Activated T-cell treated with anti-CD3 and anti-CD28 coated beads, Interleukin-2, amount 50 U/mL, for 72 hours (primary cell): Measurements from ENCODE around the gene OR5AK2. TPM values are rescaled to one million over a fixed set of nuclear protein-coding genes. Genes with fewer than 3 reads are reported as not detected.
"Not testable (repeated sequence)": the region's sequence is repeated elsewhere in the genome, so short reads cannot be mapped to it uniquely, and the experiment has no call there.

Experiments used
- ATAC-seq, 2 donors: fragments of 150-1000 bp; cut with Tn5 transposase; replicated peaks in 1 of 2; 2 replicates each; pipeline ENCODE4 v1.10.0; 2021; ENCODE audit warnings: moderate library complexity in 2 of 2, mild to moderate bottlenecking in 1 of 2
- DNase-seq, 2 donors: peaks; one replicate each; pipeline ENCODE4 v3.0.0; 2021 to 2022; ENCODE audit warnings: mixed read lengths in 1 of 2
- H3K27ac Mint-ChIP-seq: one replicate; pipeline ENCODE4 v1.8.0; 2022; ENCODE audit warnings: mild to moderate bottlenecking, moderate library complexity, mixed read lengths
- H3K27me3 Mint-ChIP-seq: one replicate; pipeline ENCODE4 v1.8.0; 2022; ENCODE audit warnings: low read depth, mixed read lengths
- H3K36me3 Mint-ChIP-seq, 2 donors: one replicate each; pipeline ENCODE4 v1.8.0; 2022; ENCODE audit warnings: mixed read lengths in 2 of 2, mild to moderate bottlenecking in 1 of 2; ENCODE audit not compliant: insufficient read depth in 2 of 2
- H3K4me1 Mint-ChIP-seq: one replicate; pipeline ENCODE4 v1.8.0; 2022; ENCODE audit warnings: low read depth, mixed read lengths
- H3K4me3 Mint-ChIP-seq, 2 donors: one replicate each; pipeline ENCODE4 v1.8.0; 2022; ENCODE audit warnings: mild to moderate bottlenecking in 2 of 2, mixed read lengths in 2 of 2, moderate library complexity in 2 of 2
- H3K9me3 Mint-ChIP-seq, 2 donors: one replicate each; pipeline ENCODE4 v1.8.0; 2022; ENCODE audit warnings: mixed read lengths in 2 of 2
- total RNA-seq, 2 donors: library from RNA; stranded (reverse); gene quantifications; one replicate each; pipeline ENCODE4 v1.2.3, GENCODE V29; 2022

OR5AK2 gene, protein sequence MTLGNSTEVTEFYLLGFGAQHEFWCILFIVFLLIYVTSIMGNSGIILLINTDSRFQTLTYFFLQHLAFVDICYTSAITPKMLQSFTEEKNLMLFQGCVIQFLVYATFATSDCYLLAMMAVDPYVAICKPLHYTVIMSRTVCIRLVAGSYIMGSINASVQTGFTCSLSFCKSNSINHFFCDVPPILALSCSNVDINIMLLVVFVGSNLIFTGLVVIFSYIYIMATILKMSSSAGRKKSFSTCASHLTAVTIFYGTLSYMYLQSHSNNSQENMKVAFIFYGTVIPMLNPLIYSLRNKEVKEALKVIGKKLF
- total RNA-seq, result not detected

DNA sequence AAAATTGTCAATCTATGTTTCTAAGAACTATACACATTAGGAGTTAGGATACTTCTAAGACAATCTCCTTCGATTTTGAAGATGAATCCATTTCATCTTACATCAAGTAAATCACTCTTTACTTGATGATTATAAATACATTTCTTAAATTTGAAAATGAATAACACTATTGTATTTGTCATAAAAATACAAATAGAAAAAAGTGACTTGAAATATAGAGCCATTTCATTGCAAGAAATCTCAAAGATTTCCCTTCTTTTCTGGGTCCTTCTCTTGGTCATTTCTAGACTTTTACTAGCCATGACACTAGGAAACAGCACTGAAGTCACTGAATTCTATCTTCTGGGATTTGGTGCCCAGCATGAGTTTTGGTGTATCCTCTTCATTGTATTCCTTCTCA is at the start of gene OR5AK2:
OR5AK2 (plus strand) TSS at position 301 of the 400 bp plus-strand sequence; CDS start at position 301, 0 bp downstream.
- H3K27ac Mint-ChIP-seq, result no peak within 1 kb of the TSS
- no peaks in the 10 kb centered on the region for H3K4me1 Mint-ChIP-seq
- peaks cover 0 to 2% of the 10 kb centered on the region in 2 donors for H3K36me3 Mint-ChIP-seq
- H3K27me3 Mint-ChIP-seq, result no peaks in the 10 kb centered on the region
- no peak for DNase-seq
- ATAC-seq, result no peak
- no peak within 1 kb of the TSS for H3K4me3 Mint-ChIP-seq
- H3K9me3 Mint-ChIP-seq, result peaks cover 3 to 10% of the 10 kb centered on the region in 2 donors

DNA sequence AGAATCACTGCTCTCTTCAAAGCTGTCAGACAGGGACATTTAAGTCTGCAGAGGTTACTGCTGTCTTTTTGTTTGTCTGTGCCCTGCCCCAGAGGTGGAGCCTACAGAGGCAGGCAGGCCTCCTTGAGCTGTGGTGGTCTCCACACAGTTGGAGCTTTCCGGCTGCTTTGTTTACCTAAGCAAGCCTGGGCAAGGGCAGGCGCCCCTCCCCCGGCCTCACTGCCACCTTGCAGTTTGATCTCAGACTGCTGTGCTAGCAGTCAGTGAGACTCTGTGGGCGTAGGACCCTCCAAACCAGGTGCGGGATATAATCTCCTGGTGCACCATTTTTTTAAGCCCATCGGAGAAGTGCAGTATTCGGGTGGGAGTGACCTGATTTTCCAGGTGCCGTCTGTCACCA is 43.2 kb upstream of the OR5AK2 start:
- not testable (repeated sequence) for H3K9me3 Mint-ChIP-seq, H3K27me3 Mint-ChIP-seq, DNase-seq, H3K27ac Mint-ChIP-seq, H3K4me1 Mint-ChIP-seq, H3K4me3 Mint-ChIP-seq, ATAC-seq, H3K36me3 Mint-ChIP-seq

DNA sequence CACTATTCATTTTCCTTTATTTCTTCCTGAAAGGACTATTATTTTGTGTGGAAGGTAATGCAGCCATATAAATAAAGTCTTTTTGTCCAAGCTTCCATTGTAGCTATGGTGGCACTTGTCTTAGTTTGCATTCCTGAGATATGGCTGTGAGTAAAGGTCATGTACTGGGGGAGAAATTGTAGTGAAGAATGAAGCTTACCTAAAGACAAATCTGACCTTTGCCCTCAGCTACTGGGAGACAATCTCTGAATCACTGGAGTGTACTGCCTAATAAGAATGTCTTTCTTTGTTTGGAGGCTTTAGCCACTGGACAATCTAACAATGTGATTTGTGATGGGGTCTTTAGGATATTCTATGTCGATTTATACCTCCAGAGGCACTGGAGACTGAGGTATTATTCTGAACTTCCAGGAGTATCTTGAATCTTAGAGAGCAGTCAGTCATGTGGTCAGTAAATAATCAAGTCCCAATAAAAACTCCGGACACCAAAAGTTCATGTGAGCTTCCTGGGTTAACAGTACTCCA is 39.7 kb upstream of the OR5AK2 start:
- H3K36me3 Mint-ChIP-seq, result peaks cover 0 to 1% of the 10 kb centered on the region in 2 donors
- DNase-seq (no peak), ATAC-seq (no peak)
- no peak overlapping the region for H3K4me3 Mint-ChIP-seq
- H3K4me1 Mint-ChIP-seq, result no peaks in the 10 kb centered on the region
- H3K27ac Mint-ChIP-seq, result no peak overlapping the region
- H3K9me3 Mint-ChIP-seq, result peaks cover 7 to 12% of the 10 kb centered on the region in 2 donors
- no peaks in the 10 kb centered on the region for H3K27me3 Mint-ChIP-seq

DNA sequence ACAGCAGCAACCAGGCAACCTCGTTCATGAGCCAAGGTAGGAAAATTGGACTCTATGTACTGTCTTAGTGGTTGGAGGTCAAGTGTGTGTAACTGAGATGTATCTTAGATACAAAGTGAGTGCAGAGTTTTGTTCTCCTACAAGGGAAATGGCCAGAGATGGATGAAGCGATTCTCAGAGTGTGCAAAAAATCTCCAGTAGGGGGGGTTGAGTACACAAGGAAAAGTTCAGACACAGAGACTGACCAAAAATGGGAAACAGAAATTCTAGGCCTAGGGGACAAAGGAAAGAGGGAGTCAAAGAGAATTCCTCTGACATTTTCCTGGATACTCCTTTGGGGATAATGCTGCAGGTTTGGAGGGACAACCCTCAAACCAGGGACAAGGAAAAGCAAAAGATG is 38.2 kb upstream of the OR5AK2 start:
- no peak overlapping the region for H3K4me3 Mint-ChIP-seq
- ATAC-seq (no peak), DNase-seq (no peak)
- no peak overlapping the region for H3K27ac Mint-ChIP-seq
- H3K27me3 Mint-ChIP-seq, result no peaks in the 10 kb centered on the region
- H3K4me1 Mint-ChIP-seq, result no peaks in the 10 kb centered on the region
- peaks cover 9 to 13% of the 10 kb centered on the region in 2 donors for H3K9me3 Mint-ChIP-seq
- H3K36me3 Mint-ChIP-seq, result peaks cover 0 to 1% of the 10 kb centered on the region in 2 donors

DNA sequence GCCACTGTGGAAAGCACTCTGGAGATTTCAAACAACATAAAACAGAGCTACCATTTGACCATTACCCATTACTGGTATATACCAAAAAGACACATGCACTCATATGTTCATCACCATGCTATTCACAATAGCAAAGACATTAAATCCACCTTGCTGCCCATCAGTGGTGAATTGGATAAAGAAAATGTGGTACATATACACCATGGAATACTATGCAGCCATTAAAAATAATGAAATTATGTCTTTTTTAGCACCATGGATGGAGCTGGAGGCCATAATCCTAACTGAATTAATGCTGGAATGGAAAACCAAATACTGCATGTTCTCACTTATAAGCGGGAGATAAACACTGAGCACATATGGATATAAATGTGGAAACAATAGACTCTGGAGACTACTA is 34.8 kb upstream of the OR5AK2 start:
- H3K4me3 Mint-ChIP-seq, ATAC-seq: not testable (repeated sequence)

DNA sequence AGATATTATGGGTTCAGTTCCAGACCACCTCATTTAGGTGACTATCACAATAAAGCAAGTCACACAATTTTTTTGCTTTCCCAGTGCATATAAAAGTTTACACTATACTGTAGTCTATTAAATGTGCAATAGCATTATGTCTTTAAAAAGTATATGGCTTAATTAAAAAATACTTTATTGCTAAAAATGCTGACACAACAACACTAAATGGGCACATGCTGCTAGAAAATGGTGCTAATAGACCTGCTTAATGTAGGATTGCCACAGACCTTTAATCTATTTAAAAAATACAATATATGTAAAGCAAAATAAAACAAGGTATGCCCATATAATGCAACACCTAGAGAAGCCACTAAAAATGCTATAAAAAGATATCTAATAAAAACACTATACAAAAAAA is 27.1 kb upstream of the OR5AK2 start:
- Mint-ChIP-seq H3K36me3 (no peaks in the 10 kb centered on the region), H3K4me3 (no peak overlapping the region), H3K27ac (no peak overlapping the region), H3K9me3 (peaks cover 4 to 5% of the 10 kb centered on the region in 2 donors), H3K4me1 (no peaks in the 10 kb centered on the region), H3K27me3 (no peaks in the 10 kb centered on the region)
- no peak for ATAC-seq
- DNase-seq, result no peak

More for the DNA sequence above, 34.8 kb upstream of the OR5AK2 start:
- peaks cover 9 to 12% of the 10 kb centered on the region in 2 donors for H3K9me3 Mint-ChIP-seq
- H3K27me3 Mint-ChIP-seq, H3K36me3 Mint-ChIP-seq, DNase-seq, H3K27ac Mint-ChIP-seq, H3K4me1 Mint-ChIP-seq: not testable (repeated sequence)

DNA sequence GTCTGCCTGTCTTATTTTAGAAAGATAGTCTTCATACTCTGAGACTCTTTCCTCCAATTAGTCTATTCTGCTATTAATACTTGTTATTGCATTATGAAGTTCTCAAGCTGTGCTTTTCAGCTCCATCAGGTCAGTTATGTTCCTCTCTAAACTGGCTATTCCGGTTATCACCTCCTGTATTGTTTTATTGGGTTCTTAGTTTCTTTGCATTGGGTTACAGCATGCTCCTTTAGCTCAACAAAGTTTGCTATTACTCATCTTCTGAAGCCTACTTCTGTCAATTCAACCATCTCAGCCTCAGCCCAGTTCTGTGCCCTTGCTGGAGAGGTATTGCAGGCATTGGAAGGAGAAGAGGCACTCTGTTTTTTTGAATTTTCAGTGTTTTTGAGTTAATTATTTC is 21.0 kb upstream of the OR5AK2 start:
- H3K4me1 Mint-ChIP-seq, result no peaks in the 10 kb centered on the region
- no peaks in the 10 kb centered on the region for H3K27me3 Mint-ChIP-seq
- no peak overlapping the region for H3K27ac Mint-ChIP-seq
- DNase-seq (no peak), ATAC-seq (no peak)
- H3K36me3 Mint-ChIP-seq, result no peaks in the 10 kb centered on the region
- no peak overlapping the region for H3K4me3 Mint-ChIP-seq
- H3K9me3 Mint-ChIP-seq, result peaks cover 7% of the 10 kb centered on the region in 2 donors

DNA sequence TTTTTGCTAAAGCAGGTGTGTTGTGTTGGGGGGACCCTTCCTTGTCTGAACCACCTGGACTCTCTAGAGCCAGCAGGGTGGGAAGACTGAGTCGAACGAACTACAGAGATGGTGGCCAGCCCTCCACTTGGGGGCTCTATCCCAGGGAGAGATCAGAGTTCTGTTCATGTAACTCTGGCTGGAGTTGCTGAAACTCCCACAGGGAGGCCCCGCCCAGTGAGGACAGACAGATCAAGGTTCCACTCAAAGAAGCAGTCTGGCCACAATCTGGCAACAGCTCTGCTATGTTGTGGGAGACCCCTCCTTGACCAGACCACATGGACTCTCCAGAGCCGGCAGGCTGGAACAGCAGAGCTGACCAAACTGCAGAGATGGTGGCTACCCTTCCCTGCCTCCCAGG is 20.2 kb upstream of the OR5AK2 start:
- Mint-ChIP-seq H3K9me3 (peaks cover 7% of the 10 kb centered on the region in 2 donors), H3K4me3 (no peak overlapping the region), H3K27me3 (no peaks in the 10 kb centered on the region), H3K4me1 (no peaks in the 10 kb centered on the region), H3K27ac (no peak overlapping the region), H3K36me3 (no peaks in the 10 kb centered on the region)
- DNase-seq, result no peak
- ATAC-seq, result no peak

DNA sequence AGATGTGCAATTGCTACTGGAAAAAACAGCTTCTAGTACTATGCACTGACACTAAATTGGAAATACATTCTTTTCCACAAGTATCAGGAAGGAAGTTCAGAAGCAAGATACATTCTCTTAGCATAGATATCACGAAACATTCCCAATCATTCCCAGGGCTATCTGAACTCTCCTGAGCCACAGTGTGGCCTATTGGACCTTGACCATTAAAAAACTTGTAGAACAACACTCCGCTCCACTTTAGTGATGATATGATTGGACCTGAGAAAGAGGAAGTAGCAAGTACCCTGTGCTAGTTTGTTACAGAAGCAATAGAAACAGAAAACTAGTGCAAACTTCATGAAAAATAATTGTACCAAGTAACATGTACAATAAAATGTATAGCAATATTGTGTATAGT is 11.4 kb upstream of the OR5AK2 start:
- no peak overlapping the region for H3K4me3 Mint-ChIP-seq
- DNase-seq, result no peak

DNA sequence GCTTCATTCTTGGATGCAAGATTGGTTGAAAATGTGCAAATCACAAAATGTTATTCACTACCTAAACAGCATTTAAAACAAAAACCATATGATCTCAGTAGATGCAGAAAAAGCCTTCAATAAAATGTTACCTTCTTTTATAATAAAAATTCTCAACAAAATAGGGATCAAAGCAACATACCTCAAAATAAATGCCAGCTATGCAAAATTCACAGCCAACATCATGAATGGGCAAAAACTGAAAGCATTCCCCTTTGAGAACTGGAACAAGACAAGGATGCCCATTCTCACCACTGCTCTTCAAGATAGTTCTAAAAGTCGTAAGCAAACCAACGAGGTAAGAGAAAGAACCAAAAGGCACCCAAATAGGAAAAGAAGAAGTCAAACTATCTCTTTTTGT is 2.0 kb downstream of the OR5AK2 start:
- ATAC-seq, result no peak
- H3K27me3 Mint-ChIP-seq, result no peaks in the 10 kb centered on the region
- H3K27ac Mint-ChIP-seq, result no peak overlapping the region
- no peaks in the 10 kb centered on the region for H3K4me1 Mint-ChIP-seq
- DNase-seq, result no peak
- H3K36me3 Mint-ChIP-seq, result no peaks in the 10 kb centered on the region
- peaks cover 13 to 19% of the 10 kb centered on the region in 2 donors for H3K9me3 Mint-ChIP-seq
- no peak overlapping the region for H3K4me3 Mint-ChIP-seq

More for the DNA sequence above, 11.4 kb upstream of the OR5AK2 start:
- no peaks in the 10 kb centered on the region for H3K27me3 Mint-ChIP-seq
- no peaks in the 10 kb centered on the region for H3K9me3 Mint-ChIP-seq
- no peaks in the 10 kb centered on the region for H3K4me1 Mint-ChIP-seq
- H3K36me3 Mint-ChIP-seq, result no peaks in the 10 kb centered on the region
- no peak for ATAC-seq
- no peak overlapping the region for H3K27ac Mint-ChIP-seq

DNA sequence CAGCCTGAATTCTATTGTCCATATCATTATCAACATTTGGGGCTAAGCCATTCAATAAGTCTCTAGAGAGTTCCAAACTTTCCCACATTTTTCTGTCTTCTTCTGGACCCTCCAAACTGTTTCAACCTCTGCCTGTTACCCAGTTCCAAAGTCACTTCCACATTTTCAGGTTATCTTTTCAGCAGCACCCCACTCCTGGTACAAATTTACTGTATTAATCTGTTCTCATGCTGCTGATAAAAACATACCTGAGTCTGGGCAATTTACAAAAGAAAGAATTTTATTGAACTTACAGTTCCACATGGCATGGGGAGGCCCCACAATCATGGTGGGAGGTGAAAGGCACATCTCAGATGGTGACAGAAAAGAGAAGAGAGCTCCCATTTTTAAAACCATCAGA is 5.8 kb downstream of the OR5AK2 start:
- Mint-ChIP-seq H3K4me1 (no peaks in the 10 kb centered on the region), H3K36me3 (no peaks in the 10 kb centered on the region), H3K4me3 (no peak overlapping the region), H3K27ac (no peak overlapping the region), H3K9me3 (peaks cover 17 to 18% of the 10 kb centered on the region in 2 donors), H3K27me3 (no peaks in the 10 kb centered on the region)
- DNase-seq (no peak), ATAC-seq (no peak)

DNA sequence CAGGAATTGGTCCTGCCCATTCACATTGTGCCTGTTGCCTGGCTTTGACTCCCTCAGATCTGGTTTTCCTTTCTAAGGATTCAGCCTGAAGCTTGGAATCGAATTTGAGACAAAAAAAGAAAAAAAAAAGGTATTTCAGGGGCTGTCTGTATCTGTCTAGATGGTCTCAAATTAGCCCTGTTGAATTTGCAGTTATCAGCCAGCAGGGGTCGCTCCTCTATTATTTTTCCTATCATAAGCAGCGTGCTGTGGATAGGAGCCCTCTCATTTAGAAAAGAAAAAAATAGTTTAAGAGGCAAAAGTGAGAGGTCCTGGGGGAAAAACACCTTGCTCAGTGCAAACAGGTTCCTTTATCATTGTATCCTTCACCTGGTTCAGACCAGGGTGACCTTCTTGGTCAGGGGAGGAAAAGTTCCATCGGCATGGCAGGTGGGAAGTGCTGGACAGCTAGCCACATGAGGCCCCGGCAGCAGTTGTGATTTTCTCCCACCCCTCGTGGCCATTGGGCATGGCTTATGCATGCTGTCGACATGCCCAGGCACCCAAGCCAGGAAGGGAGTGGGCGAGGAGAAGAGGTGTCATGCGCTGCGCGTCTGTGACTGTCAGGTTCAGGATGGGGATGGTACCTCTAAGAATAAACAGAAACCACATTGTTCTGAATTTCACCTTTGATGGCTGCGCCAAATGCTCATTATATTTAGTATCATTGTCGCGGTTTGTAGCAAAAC is 13.1 kb downstream of the OR5AK2 start:
- ATAC-seq (no peak), DNase-seq (no peak)
- peaks cover 3 to 8% of the 10 kb centered on the region in 2 donors for H3K9me3 Mint-ChIP-seq
- H3K27me3 Mint-ChIP-seq, result no peaks in the 10 kb centered on the region
- H3K27ac Mint-ChIP-seq, result no peak overlapping the region
- no peak overlapping the region for H3K4me3 Mint-ChIP-seq
- no peaks in the 10 kb centered on the region for H3K36me3 Mint-ChIP-seq
- H3K4me1 Mint-ChIP-seq, result no peaks in the 10 kb centered on the region

DNA sequence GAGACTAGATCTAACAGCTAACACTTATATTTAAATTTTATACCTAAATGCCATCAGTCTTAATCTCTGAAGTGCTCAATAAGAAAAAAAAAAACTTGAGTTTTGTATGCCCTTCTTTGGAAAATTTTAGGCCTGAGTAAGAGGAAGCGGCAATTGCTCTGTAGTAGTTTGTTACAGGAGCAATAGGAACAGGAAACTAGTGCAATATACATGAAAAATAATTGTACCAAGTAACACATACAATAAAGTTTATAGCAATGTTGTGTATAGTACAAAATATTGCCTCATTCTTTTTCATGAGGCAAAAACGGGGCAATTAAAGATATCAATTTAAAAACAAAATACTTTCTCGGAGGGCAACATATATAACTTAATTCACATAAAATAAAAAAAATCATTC is 19.7 kb downstream of the OR5AK2 start:
- H3K4me3 Mint-ChIP-seq, result no peak overlapping the region
- ATAC-seq (no peak), DNase-seq (no peak)
- H3K27ac Mint-ChIP-seq, result no peak overlapping the region
- H3K27me3 Mint-ChIP-seq, result no peaks in the 10 kb centered on the region
- H3K36me3 Mint-ChIP-seq, result no peaks in the 10 kb centered on the region
- H3K9me3 Mint-ChIP-seq, result peaks cover 0 to under 1% of the 10 kb centered on the region in 2 donors
- H3K4me1 Mint-ChIP-seq, result no peaks in the 10 kb centered on the region
